CD8-positive, alpha-beta memory T cell (primary cell): ENCODE measurements around the gene PRKAR1B. TPM values are rescaled to one million over a fixed set of nuclear protein-coding genes. Genes with fewer than 3 reads are reported as not detected.
"Not testable (repeated sequence)": the region's sequence is repeated elsewhere in the genome, so short reads cannot be mapped to it uniquely, and the experiment has no call there.

Experiments used
- CTCF ChIA-PET: fragments of 350-600 bp; sonication (Branson Sonifier 250); formaldehyde crosslinking; loops from one replicate; lab custom pipeline; 2021; ENCODE audit warnings: antibody characterized with exemption; lab: Charles Lee
- POLR2A ChIA-PET: fragments of 350-600 bp; sonication (Branson Sonifier 250); formaldehyde crosslinking; loops from one replicate; lab custom pipeline; 2021; ENCODE audit warnings: antibody characterized with exemption; lab: Charles Lee
- DNase-seq, 5 donors: peaks; one replicate each; pipeline versions ENCODE4 v3.0.0 to v3.0.0-alpha.2; 2020 to 2022; ENCODE audit warnings: mixed read lengths in 1 of 5
- H3K27ac ChIP-seq: one replicate; pipeline ENCODE4 v1.7.0; 2013; ENCODE audit warnings: low read depth, mild to moderate bottlenecking, low read length, moderate library complexity
- H3K27me3 ChIP-seq: 2 replicates; pipeline ENCODE4 v1.7.0; 2013; ENCODE audit warnings: low read length, mild to moderate bottlenecking; ENCODE audit not compliant: insufficient read depth, poor library complexity, severe bottlenecking
- H3K36me3 ChIP-seq: 2 replicates; pipeline ENCODE4 v1.7.0; 2013; ENCODE audit warnings: mild to moderate bottlenecking, low read length, moderate library complexity; ENCODE audit not compliant: insufficient read depth
- H3K4me1 ChIP-seq: 2 replicates; pipeline ENCODE4 v1.7.0; 2013; ENCODE audit warnings: mild to moderate bottlenecking, low read length, moderate library complexity; ENCODE audit not compliant: insufficient read depth
- H3K4me3 ChIP-seq: 2 replicates; pipeline ENCODE4 v1.7.0; 2013; ENCODE audit warnings: mild to moderate bottlenecking, low read length
- H3K9me3 ChIP-seq: 2 replicates; pipeline ENCODE4 v1.7.0; 2013; ENCODE audit warnings: mild to moderate bottlenecking, low read length
- H3K27ac Mint-ChIP-seq, 8 donors: one replicate each; pipeline ENCODE4 v1.8.0; 2020 to 2021; ENCODE audit warnings: mixed read lengths in 8 of 8, mild to moderate bottlenecking in 6 of 8, inconsistent platforms in 3 of 8, moderate library complexity in 3 of 8
- H3K27me3 Mint-ChIP-seq, 2 donors: one replicate each; pipeline ENCODE4 v1.8.0; 2020 to 2021; ENCODE audit warnings: mixed read lengths in 2 of 2, mild to moderate bottlenecking in 1 of 2, moderate library complexity in 1 of 2
- H3K36me3 Mint-ChIP-seq, 3 donors: one replicate each; pipeline ENCODE4 v1.8.0; 2020 to 2021; ENCODE audit warnings: mixed read lengths in 3 of 3, inconsistent platforms in 1 of 3, mild to moderate bottlenecking in 1 of 3
- H3K4me1 Mint-ChIP-seq, 3 donors: one replicate each; pipeline ENCODE4 v1.8.0; 2020 to 2021; ENCODE audit warnings: mixed read lengths in 3 of 3, inconsistent platforms in 1 of 3, mild to moderate bottlenecking in 1 of 3
- H3K4me3 Mint-ChIP-seq, 7 donors: one replicate each; pipeline ENCODE4 v1.8.0; 2020 to 2021; ENCODE audit warnings: mixed read lengths in 7 of 7, mild to moderate bottlenecking in 6 of 7, moderate library complexity in 4 of 7, inconsistent platforms in 2 of 7
- H3K9me3 Mint-ChIP-seq, 5 donors: one replicate each; pipeline ENCODE4 v1.8.0; 2020 to 2022; ENCODE audit warnings: mixed read lengths in 5 of 5, mild to moderate bottlenecking in 3 of 5, moderate library complexity in 2 of 5, inconsistent platforms in 1 of 5
- polyA plus RNA-seq: library from polyadenylated mRNA; unstranded; fragments of 300-500 nt; fragmentation: Illumina TruSeq; gene quantifications from one replicate; pipeline ENCODE4 v1.2.3, GENCODE V29; 2021
- total RNA-seq, 2 experiments: library from RNA; stranded (reverse); gene quantifications; one replicate each; pipeline ENCODE4 v1.2.3, GENCODE V29; 2021

Gene PRKAR1B
- total and polyA plus RNA-seq, 3 experiments from 2014 or later = 8.1 to 32.4 (median 28.3) TPM

GRCh38 chr7:749140-749551 lies 22.1 kb upstream of the PRKAR1B start:
- no peak overlapping the region for H3K4me3 ChIP-seq
- Mint-ChIP-seq H3K4me3 (no peak overlapping the region), H3K36me3 (peaks cover 5 to 43% (median 7%) of the 10 kb centered on the region in 3 donors), H3K9me3 (no peaks in the 10 kb centered on the region), H3K27ac (peak overlapping the region in 2 of 8 donors; percentile 12 to 50), H3K4me1 (peaks cover 0 to 2% (median 0%) of the 10 kb centered on the region in 3 donors), H3K27me3 (no peaks in the 10 kb centered on the region)
- no peaks in the 10 kb centered on the region for H3K4me1 ChIP-seq
- CTCF ChIA-PET = no interaction called here
- no peak overlapping the region for H3K27ac ChIP-seq
- no peaks in the 10 kb centered on the region for H3K9me3 ChIP-seq
- POLR2A ChIA-PET = no interaction called here
- DNase-seq = no peak
- H3K27me3 ChIP-seq = no peaks in the 10 kb centered on the region
- H3K36me3 ChIP-seq = no peaks in the 10 kb centered on the region

GRCh38 chr7:748446-748845 lies 21.4 kb upstream of the PRKAR1B start:
- POLR2A ChIA-PET = no interaction called here
- DNase-seq = no peak
- H3K36me3 ChIP-seq = no peaks in the 10 kb centered on the region
- no peaks in the 10 kb centered on the region for H3K9me3 Mint-ChIP-seq
- no peak overlapping the region for H3K4me3 ChIP-seq
- peaks cover 0 to 2% (median 0%) of the 10 kb centered on the region in 3 donors for H3K4me1 Mint-ChIP-seq
- no peaks in the 10 kb centered on the region for H3K27me3 Mint-ChIP-seq
- no peaks in the 10 kb centered on the region for H3K27me3 ChIP-seq
- no peak overlapping the region for H3K4me3 Mint-ChIP-seq
- H3K9me3 ChIP-seq = no peaks in the 10 kb centered on the region
- H3K4me1 ChIP-seq = no peaks in the 10 kb centered on the region
- no peak overlapping the region for H3K27ac ChIP-seq
- H3K27ac Mint-ChIP-seq = no peak overlapping the region
- H3K36me3 Mint-ChIP-seq = peaks cover 5 to 40% (median 7%) of the 10 kb centered on the region in 3 donors
- CTCF ChIA-PET = no interaction called here

- Mint-ChIP-seq H3K9me3 (no peaks in the 10 kb centered on the region), H3K4me3 (no peak overlapping the region), H3K36me3 (peaks cover 6 to 38% (median 11%) of the 10 kb centered on the region in 3 donors), H3K4me1 (peaks cover 0 to 2% (median 0%) of the 10 kb centered on the region in 3 donors), H3K27ac (peak overlapping the region in 2 of 8 donors; percentile 45 to 87), H3K27me3 (no peaks in the 10 kb centered on the region)
- ChIA-PET POLR2A (no interaction called here), CTCF (no interaction called here)
- no peaks in the 10 kb centered on the region for H3K4me1 ChIP-seq
- H3K9me3 ChIP-seq = no peaks in the 10 kb centered on the region
- DNase-seq = no peak
- no peaks in the 10 kb centered on the region for H3K27me3 ChIP-seq
- no peak overlapping the region for H3K4me3 ChIP-seq
- no peak overlapping the region for H3K27ac ChIP-seq
- no peaks in the 10 kb centered on the region for H3K36me3 ChIP-seq
Measured at GRCh38 chr7:747186-747585, 20.1 kb upstream of the PRKAR1B start.

GRCh38 chr7:746155-747061 lies 19.3 kb upstream of the PRKAR1B start:
- H3K4me3 ChIP-seq = no peak overlapping the region
- H3K4me1 Mint-ChIP-seq = peaks cover 0 to 2% (median 0%) of the 10 kb centered on the region in 3 donors

GRCh38 chr7:745431-746154 lies 18.5 kb upstream of the PRKAR1B start:
- no peaks in the 10 kb centered on the region for H3K9me3 Mint-ChIP-seq
- no peaks in the 10 kb centered on the region for H3K9me3 ChIP-seq
- POLR2A ChIA-PET = no interaction called here

More at GRCh38 chr7:746155-747061, 19.3 kb upstream of the PRKAR1B start:
- Histone ChIP-seq H3K27me3 (no peaks in the 10 kb centered on the region), H3K36me3 (no peaks in the 10 kb centered on the region), H3K27ac (no peak overlapping the region), H3K9me3 (no peaks in the 10 kb centered on the region), H3K4me1 (no peaks in the 10 kb centered on the region)
- POLR2A ChIA-PET = no interaction called here
- peaks cover 6 to 42% (median 14%) of the 10 kb centered on the region in 3 donors for H3K36me3 Mint-ChIP-seq
- H3K27ac Mint-ChIP-seq = peak overlapping the region in 2 of 8 donors; percentile 78 to 87
- no peaks in the 10 kb centered on the region for H3K27me3 Mint-ChIP-seq
- DNase-seq = no peak
- no peak overlapping the region for H3K4me3 Mint-ChIP-seq
- H3K9me3 Mint-ChIP-seq = no peaks in the 10 kb centered on the region
- CTCF ChIA-PET = no interaction called here

GRCh38 chr7:744854-745430 lies 17.9 kb upstream of the PRKAR1B start:
- no peaks in the 10 kb centered on the region for H3K27me3 ChIP-seq
- H3K4me3 Mint-ChIP-seq = no peak overlapping the region
- no peak for DNase-seq
- no peak overlapping the region for H3K27ac Mint-ChIP-seq
- H3K4me3 ChIP-seq = no peak overlapping the region
- H3K27ac ChIP-seq = no peak overlapping the region
- no peaks in the 10 kb centered on the region for H3K4me1 ChIP-seq
- no peaks in the 10 kb centered on the region for H3K9me3 ChIP-seq
- no peaks in the 10 kb centered on the region for H3K27me3 Mint-ChIP-seq
- H3K9me3 Mint-ChIP-seq = no peaks in the 10 kb centered on the region
- H3K36me3 Mint-ChIP-seq = peaks cover 11 to 48% (median 18%) of the 10 kb centered on the region in 3 donors
- ChIA-PET CTCF (no interaction called here), POLR2A (no interaction called here)
- H3K36me3 ChIP-seq = no peaks in the 10 kb centered on the region
- H3K4me1 Mint-ChIP-seq = peaks cover 0 to 2% (median 0%) of the 10 kb centered on the region in 3 donors

More at GRCh38 chr7:745431-746154, 18.5 kb upstream of the PRKAR1B start:
- Mint-ChIP-seq H3K27me3 (no peaks in the 10 kb centered on the region), H3K4me1 (peaks cover 0 to 2% (median 0%) of the 10 kb centered on the region in 3 donors), H3K36me3 (peaks cover 11 to 47% (median 18%) of the 10 kb centered on the region in 3 donors), H3K4me3 (no peak overlapping the region), H3K27ac (no peak overlapping the region)
- DNase-seq = no peak
- Histone ChIP-seq H3K27me3 (no peaks in the 10 kb centered on the region), H3K4me1 (no peaks in the 10 kb centered on the region), H3K36me3 (no peaks in the 10 kb centered on the region), H3K4me3 (no peak overlapping the region), H3K27ac (no peak overlapping the region)
- CTCF ChIA-PET = no interaction called here

GRCh38 chr7:744128-744520 lies 17.0 kb upstream of the PRKAR1B start:
- POLR2A ChIA-PET, H3K27ac ChIP-seq, H3K9me3 ChIP-seq, DNase-seq, CTCF ChIA-PET, H3K4me3 ChIP-seq, H3K4me1 Mint-ChIP-seq, H3K9me3 Mint-ChIP-seq, H3K27ac Mint-ChIP-seq, H3K27me3 ChIP-seq, H3K27me3 Mint-ChIP-seq, H3K4me1 ChIP-seq, H3K36me3 ChIP-seq, H3K4me3 Mint-ChIP-seq: not testable (repeated sequence)
- H3K36me3 Mint-ChIP-seq = peaks cover 11 to 53% (median 18%) of the 10 kb centered on the region in 3 donors
